Adrenal gland (tissue), 12 donors: Measurements from ENCODE around the gene STX18. TPM values are rescaled to one million over a fixed set of nuclear protein-coding genes. Genes with fewer than 3 reads are reported as not detected.
"Not testable (repeated sequence)": the region's sequence is repeated elsewhere in the genome, so short reads cannot be mapped to it uniquely, and the experiment has no call there.

Experiments used
- DNase-seq, 7 donors: peaks; one replicate each; pipeline ENCODE4 v3.0.0-alpha.2; 2019 to 2020
- H3K27ac ChIP-seq, 5 donors: fragments of 200-600 bp; sonication (generic) in 4 of 5; 1 replicate in 3 of 5; 2 replicates in 2 of 5; pipeline versions ENCODE4 v1.5.1 to v1.8.0; 2016 to 2020; ENCODE audit warnings: mild to moderate bottlenecking in 1 of 5
- H3K27me3 ChIP-seq: fragments of 200-600 bp; 2 replicates; pipeline ENCODE4 v1.8.0; 2021
- H3K36me3 ChIP-seq, 2 donors: fragments of 200-600 bp; replicated peaks in 1 of 2; 1 replicate in 1 of 2; 2 replicates in 1 of 2; pipeline versions ENCODE4 v1.5.1 to v1.8.0; 2018 to 2022
- H3K4me1 ChIP-seq, 2 donors: fragments of 200-600 bp; replicated peaks in 1 of 2; 1 replicate in 1 of 2; 2 replicates in 1 of 2; pipeline versions ENCODE4 v1.5.1 to v1.8.0; 2018 to 2021
- H3K4me3 ChIP-seq, 4 donors: fragments of 200-600 bp; sonication (generic) in 3 of 4; one replicate each; pipeline ENCODE4 v1.5.1; 2016 to 2018
- H3K9me3 ChIP-seq, 3 donors: fragments of 200-600 bp; sonication (generic) in 1 of 3; replicated peaks in 1 of 3; 1 replicate in 2 of 3; 2 replicates in 1 of 3; pipeline versions ENCODE4 v1.5.1 to v1.8.0; 2016 to 2021
- POLR2A ChIP-seq, 2 donors: fragments of 450-650 bp; IDR thresholded peaks; one replicate each; pipeline ENCODE4 v1.6.1; 2017; ENCODE audit warnings: antibody characterized with exemption in 2 of 2, mild to moderate bottlenecking in 2 of 2, moderate library complexity in 1 of 2
- WGBS, 4 donors: extraction: QIAGEN DNeasy Blood & Tissue Kit in 2 of 4; methylation state at CpG; one replicate each; pipeline versions ENCODE4 v1.1.5 to v1.1.7; 2013 to 2017; 5-methylcytosine and 5-hydroxymethylcytosine counted together
- intact Hi-C, 2 donors: fragments of 100-400 bp; cut with DNase I; formaldehyde crosslinking; loops; one replicate each; pipeline versions ENCODE4 v1.14.1 to v1.15.0; 2022 to 2023
- polyA plus RNA-seq, 3 donors: library from polyadenylated mRNA; stranded (reverse); fragments of 200-250 nt in 2 of 3; fragments of 350-450 nt in 1 of 3; fragmentation: Illumina TruSeq in 1 of 3; extraction: RNeasy Lipid Tissue Mini Kit (QIAGEN cat#74804) in 1 of 3; gene quantifications; one replicate each; pipeline ENCODE4 v1.2.3, GENCODE V29; 2013 to 2014
- total RNA-seq, 9 donors: library from RNA; depleted of rRNA in 4 of 9; stranded (reverse); fragments of >200 nt in 4 of 9; fragments of 120-200 nt in 1 of 9; fragmentation: NEBNext Ultra II Directional in 1 of 9; extraction: Animal tissue kit (Norgen Biotek cat#: 25700) in 1 of 9; gene quantifications; one replicate each; pipeline versions ENCODE4 v1.1.0 to v1.2.4, GENCODE V29; 2013 to 2023
- TF ChIP-seq, protein P1 (sequence below), 6 experiments: fragments of 450-650 bp in 4 of 6; fragments of 200-600 bp in 2 of 6; sonication (generic) in 1 of 6; IDR thresholded peaks; 1 replicate in 5 of 6; 2 replicates in 1 of 6; pipeline versions ENCODE4 v1.5.1 to v1.8.0; 2016 to 2021; ENCODE audit warnings: antibody characterized with exemption in 6 of 6, mild to moderate bottlenecking in 2 of 6, moderate library complexity in 1 of 6
- donor health status: healthy with polysubstance abuse.
- donor health status: Bipolar disorder and iron deficiency.
- donor health status: DM: yes; HTN: yes; CAD: no.
- donor health status: DM: no; HTN: no; CAD: no.
- donor health status: DM: no; HTN: no; CAD: no.
- donor health status: DM: yes; HTN: yes; CAD: no.

STX18 gene
- total and polyA plus RNA-seq, 12 donors, result 28.6 to 88.5 (median 38.1) TPM

- no peaks in the 10 kb centered on the region for H3K36me3 ChIP-seq
- no peak overlapping the region for H3K27ac ChIP-seq
- DNase-seq, result no peak
- intact Hi-C loops, result no loop called here
- no peaks in the 10 kb centered on the region for H3K9me3 ChIP-seq
- no peak overlapping the region for H3K4me3 ChIP-seq
- no peaks in the 10 kb centered on the region for H3K27me3 ChIP-seq
- TF ChIP-seq POLR2A (IDR thresholded peaks at IDR 0.05), result no peak
- TF ChIP-seq, protein P1, sequence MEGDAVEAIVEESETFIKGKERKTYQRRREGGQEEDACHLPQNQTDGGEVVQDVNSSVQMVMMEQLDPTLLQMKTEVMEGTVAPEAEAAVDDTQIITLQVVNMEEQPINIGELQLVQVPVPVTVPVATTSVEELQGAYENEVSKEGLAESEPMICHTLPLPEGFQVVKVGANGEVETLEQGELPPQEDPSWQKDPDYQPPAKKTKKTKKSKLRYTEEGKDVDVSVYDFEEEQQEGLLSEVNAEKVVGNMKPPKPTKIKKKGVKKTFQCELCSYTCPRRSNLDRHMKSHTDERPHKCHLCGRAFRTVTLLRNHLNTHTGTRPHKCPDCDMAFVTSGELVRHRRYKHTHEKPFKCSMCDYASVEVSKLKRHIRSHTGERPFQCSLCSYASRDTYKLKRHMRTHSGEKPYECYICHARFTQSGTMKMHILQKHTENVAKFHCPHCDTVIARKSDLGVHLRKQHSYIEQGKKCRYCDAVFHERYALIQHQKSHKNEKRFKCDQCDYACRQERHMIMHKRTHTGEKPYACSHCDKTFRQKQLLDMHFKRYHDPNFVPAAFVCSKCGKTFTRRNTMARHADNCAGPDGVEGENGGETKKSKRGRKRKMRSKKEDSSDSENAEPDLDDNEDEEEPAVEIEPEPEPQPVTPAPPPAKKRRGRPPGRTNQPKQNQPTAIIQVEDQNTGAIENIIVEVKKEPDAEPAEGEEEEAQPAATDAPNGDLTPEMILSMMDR (IDR thresholded peaks at IDR 0.05), result no peak
- 65 to 82% (median 70%) methylated on average over 4 of the region's 4 CpGs for WGBS, 4 donors
- no peaks in the 10 kb centered on the region for H3K4me1 ChIP-seq
Observed at GRCh38 chr4:4558881-4559280, 17.0 kb upstream of the STX18 start.

- H3K4me3 ChIP-seq, result no peak overlapping the region
- 75 to 86% (median 83%) methylated on average over 4 of the region's 4 CpGs for WGBS, 4 donors
- H3K36me3 ChIP-seq, result no peaks in the 10 kb centered on the region
- no peaks in the 10 kb centered on the region for H3K27me3 ChIP-seq
- no peaks in the 10 kb centered on the region for H3K4me1 ChIP-seq
- TF ChIP-seq POLR2A (IDR thresholded peaks at IDR 0.05), result no peak
- TF ChIP-seq, protein P1 (IDR thresholded peaks at IDR 0.05), result no peak
- H3K9me3 ChIP-seq, result no peaks in the 10 kb centered on the region
- H3K27ac ChIP-seq, result no peak overlapping the region
- no peak for DNase-seq
- intact Hi-C loops, result no loop called here
Observed at GRCh38 chr4:4555916-4556315, 14.1 kb upstream of the STX18 start.

DNA sequence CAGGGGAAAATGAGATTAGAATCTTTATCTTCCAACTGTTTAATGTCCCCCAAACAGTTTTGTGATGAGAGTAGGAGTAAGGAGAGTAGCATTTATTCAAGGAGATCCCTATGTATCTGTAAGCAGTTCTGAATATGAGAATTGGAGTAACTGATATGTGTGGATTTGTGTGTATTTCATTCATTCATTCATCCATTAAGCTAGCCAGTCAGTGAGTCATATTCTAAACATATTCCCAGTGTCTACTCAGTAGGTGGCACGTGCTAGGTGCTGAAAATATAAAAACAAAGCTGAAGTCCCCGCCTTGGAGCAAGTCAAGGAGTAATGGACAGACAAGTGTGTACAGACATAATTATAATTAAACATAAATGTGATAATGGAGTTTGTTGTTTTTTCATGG is 12.4 kb upstream of the STX18 start:
- DNase-seq, result no peak
- TF ChIP-seq, protein P1 (IDR thresholded peaks at IDR 0.05), result no peak
- no peak for TF ChIP-seq POLR2A (IDR thresholded peaks at IDR 0.05)
- Histone ChIP-seq H3K4me3 (no peak overlapping the region), H3K9me3 (no peaks in the 10 kb centered on the region), H3K27me3 (no peaks in the 10 kb centered on the region), H3K4me1 (no peaks in the 10 kb centered on the region), H3K27ac (no peak overlapping the region), H3K36me3 (peaks cover 0 to 8% of the 10 kb centered on the region in 2 donors)
- intact Hi-C loops, result no loop called here
- WGBS, 4 donors, result 95 to 98% (median 97%) methylated on average over 2 of the region's 2 CpGs

GRCh38 chr4:4552042-4552441 is 10.2 kb upstream of the STX18 start:
- H3K9me3 ChIP-seq, DNase-seq, H3K27me3 ChIP-seq, intact Hi-C loops, H3K4me1 ChIP-seq, H3K4me3 ChIP-seq, H3K27ac ChIP-seq, H3K36me3 ChIP-seq: not testable (repeated sequence)
- 94 to 100% (median 96%) methylated on average over 5 of the region's 5 CpGs for WGBS, 4 donors

GRCh38 chr4:4550161-4550560 is 8.3 kb upstream of the STX18 start:
- H3K27me3 ChIP-seq, DNase-seq, H3K9me3 ChIP-seq, H3K36me3 ChIP-seq, H3K4me1 ChIP-seq, H3K4me3 ChIP-seq, H3K27ac ChIP-seq, intact Hi-C loops: not testable (repeated sequence)
- 80 to 98% (median 82%) methylated on average over 4 of the region's 4 CpGs for WGBS, 4 donors
